Stimulated activated CD8-positive, alpha-beta memory T cell treated with anti-CD3 and anti-CD28 coated beads, Interleukin-15, amount 100 ng/mL, for 48 hours (primary cell): Measurements from ENCODE around the gene MTNR1B.

Experiments used
- DNase-seq, 2 donors: peaks; one replicate each; pipeline ENCODE4 v3.0.0-alpha.2; 2020; ENCODE audit warnings: low read depth in 2 of 2

Gene MTNR1B

DNA sequence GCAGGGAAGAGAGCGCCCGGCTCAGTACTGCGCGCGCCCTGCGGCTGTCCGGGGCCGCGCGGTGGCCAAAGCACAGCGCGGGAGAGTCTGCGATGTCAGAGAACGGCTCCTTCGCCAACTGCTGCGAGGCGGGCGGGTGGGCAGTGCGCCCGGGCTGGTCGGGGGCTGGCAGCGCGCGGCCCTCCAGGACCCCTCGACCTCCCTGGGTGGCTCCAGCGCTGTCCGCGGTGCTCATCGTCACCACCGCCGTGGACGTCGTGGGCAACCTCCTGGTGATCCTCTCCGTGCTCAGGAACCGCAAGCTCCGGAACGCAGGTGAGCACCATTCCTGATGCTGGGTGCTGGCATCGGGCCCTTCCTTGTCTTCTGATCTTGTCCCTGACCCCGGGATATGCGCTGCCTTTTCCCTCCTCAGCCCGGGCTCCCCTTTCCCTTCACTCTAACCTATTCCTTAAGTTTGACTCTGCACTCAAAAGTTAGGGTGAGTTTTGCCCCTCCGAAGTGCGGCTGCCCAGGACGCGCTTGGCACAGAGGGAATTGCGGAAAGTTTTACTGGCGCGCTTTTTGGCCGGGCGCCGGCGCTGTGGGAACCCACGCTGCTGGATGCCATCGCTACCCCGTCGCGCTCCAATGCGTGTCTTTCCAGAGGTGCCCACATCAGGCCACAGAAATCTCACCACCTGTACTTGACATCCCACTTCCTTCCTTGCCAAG is at the start of gene MTNR1B:
Gene MTNR1B (plus strand): TSS at position 18 of the 714 bp plus-strand sequence. CDS start 75 bp downstream, at position 93.
- DNase-seq = no peak

DNA sequence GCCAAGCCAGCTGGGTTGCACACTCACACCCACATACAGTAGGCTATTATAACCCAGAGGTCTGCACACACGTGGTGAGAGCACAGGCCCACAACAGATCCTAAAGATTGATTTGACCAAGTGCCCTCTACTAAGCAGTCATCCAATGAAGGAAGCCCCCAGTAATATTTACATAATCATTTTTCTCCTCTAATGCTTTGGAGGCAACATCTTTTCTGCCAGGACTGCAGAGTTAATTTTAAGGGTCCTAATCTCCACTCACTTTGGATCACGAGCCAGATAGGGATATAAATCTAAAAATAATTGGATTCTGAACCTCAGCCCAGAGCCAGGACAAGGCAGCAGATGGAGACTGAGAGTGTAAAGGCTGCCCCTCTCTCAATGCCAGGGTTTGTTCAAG is 49.1 kb upstream of the MTNR1B start:
- no peak for DNase-seq

DNA sequence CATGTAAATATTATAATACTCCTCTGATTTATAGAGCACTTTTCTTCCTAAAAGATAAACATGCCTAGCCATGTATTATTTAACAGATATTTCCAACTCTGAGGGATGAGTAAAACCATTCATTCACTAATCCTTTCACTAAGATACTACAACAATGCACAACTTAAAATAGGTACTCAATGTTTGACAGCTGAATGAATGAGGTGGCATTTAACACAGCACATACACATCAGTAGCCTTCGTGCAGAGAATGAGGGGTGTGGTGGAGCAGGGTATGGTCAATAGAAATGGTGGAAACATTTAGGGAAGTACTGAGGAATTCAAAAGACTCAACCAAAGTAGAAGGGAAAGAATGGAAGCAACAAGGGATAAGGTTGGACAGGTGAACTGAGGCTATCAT is 46.7 kb upstream of the MTNR1B start:
- DNase-seq = no peak

DNA sequence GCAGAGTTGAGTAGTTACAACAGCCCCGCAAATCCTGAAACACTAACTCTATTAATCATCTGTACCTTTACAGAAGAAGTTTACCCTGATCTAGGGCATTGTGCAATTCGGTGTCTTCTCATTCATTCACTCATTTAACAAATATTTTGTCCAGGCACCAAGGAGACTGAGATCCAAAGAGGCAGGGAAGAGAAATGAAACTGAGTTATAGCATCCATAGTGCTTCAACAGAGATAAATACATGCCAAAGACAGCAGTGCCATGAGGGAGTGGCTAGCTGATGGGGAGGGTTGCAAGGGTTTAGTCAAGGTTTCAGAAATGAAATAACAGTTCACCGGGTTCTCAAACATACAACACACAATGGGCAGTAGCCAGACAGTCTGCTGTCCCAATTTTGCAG is 40.2 kb upstream of the MTNR1B start:
- no peak for DNase-seq

DNA sequence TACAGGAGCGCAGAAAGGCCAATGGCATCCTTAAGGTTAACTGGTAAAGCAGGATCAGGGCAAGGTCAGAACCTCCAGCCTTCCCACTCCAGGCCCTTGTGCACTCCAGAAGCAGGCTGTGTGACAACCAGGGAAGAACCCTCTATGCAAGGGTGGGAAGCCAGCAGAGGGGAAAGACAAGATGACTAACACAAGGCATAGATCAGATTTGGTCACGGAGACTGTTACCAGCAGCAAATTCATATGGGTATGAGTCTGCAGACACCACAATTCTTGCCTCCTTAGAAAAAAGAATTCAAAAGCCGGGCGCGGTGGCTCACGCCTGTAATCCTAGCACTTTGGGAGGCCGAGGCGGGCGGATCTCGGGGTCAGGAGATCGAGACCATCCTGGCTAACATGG is 39.8 kb upstream of the MTNR1B start:
- DNase-seq = no peak

DNA sequence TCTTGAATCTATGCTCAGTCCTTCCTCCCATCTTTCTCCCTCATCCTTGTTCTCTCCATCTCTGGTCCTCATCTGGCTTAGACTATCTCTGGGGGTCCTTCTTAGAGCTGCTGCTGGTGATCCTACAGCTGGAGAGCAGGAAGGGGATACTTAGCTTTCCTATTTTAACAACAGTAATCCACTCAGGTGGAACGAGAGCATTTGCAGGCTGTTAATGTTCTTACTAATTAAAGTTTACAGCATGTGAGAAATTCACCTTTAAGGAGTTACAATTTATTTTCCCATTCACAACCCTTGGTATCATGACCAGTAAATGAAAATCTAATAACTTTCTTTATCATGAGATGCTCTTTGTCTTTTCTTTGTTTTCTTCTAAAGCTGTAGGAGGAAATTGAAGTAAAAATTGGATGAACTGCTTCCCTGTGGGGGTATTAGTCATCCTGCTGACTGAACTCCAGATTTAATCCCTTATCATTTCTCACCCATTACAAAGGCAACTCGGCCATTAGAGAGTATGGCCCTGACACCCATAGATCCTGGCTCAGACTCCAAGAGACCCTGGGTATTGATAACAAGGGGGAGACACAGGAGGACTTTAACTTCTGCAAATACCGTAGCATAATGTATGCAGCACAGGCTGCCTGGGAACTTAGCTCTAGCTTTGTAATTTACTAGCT is 37.6 kb upstream of the MTNR1B start:
- no peak for DNase-seq

DNA sequence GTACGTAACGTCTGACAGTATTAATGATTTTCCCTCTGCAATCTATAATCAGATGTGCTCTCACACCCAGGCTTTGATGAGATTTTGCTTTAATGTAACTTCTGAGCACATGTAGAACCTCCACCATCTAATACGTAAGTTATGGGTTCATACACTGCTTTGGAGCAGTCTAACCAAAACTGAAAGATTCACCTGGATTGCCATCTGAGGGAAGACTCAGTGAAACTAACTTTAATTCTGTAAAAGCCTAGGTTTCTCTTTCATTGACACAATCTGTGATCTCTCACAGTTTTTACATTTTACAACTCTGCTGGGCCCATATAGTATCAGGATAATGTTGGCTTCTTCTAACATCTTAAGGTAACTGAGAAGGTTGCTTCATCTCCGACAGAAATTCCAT is 30.1 kb upstream of the MTNR1B start:
- DNase-seq = no peak

DNA sequence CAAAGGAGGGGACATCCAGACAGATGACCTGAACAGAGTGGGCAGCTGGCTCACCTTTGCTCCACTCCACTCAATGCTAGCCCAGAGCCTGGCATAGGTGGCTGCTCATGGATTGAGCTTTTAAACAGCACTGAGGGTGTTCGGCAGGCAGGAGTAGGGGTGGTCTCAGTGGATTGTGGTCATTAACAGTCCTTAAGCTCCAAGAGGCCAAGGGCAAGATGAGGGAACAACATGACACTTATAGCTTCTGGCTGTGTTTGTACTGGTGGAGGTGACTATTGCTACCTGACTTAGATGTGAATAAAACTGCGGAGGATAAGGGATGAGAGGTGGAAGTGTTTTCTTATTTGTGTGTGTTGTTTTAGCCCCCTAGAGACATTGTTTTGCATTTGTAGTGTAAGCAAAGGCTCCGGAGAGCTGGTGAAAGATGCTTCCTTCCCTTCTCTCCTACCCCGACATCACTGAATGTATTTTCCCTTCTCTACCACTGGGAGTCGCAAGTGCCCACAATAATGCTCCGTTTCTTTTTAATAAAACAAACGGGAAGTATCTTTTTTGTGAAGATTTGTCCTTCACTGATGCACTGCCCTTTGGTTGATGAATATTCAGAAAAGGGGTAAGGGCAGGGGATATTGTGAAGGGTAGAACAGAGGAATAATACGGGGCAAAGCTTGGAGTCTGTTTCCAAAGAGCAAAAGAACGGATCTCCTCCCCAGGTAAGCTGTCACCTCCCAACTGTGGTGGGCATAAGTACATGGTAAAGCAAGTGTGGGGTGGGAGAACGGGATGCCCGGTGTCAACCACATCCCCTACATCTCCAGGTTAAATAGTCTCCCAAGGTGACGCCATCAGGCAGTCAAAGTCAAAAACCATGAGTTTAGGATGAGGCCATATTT is 27.5 kb upstream of the MTNR1B start:
- DNase-seq = no peak

DNA sequence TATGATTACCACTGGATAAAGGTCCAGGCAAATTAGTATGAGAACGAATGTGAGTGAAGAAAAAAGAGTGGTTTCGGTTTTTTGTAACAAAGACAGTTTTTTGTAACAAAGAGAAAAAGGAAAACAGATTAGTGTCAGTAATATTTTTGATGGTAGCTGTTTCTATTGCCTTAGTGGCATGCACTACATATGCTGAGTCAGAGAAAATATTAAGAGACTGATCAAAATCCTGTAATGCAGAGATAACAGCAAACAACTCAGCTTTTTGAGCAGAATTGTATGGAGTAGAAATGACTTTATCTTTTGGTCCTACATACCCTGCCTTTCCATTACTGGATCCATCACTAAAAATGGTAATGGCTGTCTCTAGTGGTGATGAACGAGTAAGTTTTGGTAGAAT is 22.7 kb upstream of the MTNR1B start:
- DNase-seq = no peak

DNA sequence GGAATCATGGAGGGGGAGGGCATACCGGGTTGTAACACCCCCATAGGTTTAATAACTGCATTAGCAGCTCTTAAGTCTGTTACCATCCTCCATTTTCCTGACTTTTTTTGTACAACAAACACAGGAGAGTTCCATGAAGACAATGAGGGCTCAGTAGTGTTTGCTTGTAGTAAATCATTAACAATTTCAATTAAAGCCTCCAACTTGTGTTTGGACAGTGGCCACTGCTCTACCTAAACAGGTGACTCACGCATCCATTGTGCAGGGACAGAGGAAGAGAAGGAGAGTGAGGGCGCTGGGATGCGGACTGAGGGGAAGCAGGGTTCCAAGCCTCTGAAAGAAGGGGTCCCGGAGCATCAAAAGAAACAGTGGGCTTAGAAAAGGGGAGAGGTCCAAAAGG is 21.3 kb upstream of the MTNR1B start:
- no peak for DNase-seq

DNA sequence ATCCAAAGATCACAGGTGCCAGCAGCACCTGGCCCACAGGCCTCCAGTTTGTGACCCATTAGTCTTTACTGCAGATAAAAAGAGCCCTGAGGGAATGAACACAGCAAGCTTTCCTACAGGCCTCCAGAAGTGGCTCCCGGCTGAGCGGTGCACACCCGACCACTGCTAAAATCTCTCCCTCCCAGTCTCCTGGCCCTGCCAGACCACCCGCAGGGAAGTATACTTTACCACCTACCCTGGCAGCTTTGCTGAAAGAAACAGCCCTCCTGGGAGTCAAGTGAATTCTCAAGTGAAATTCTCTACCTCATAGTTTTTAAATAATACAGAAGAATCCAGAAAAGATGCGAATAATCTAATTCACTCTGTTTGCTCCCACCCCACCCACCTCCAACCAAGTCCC is 15.4 kb upstream of the MTNR1B start:
- DNase-seq = no peak

DNA sequence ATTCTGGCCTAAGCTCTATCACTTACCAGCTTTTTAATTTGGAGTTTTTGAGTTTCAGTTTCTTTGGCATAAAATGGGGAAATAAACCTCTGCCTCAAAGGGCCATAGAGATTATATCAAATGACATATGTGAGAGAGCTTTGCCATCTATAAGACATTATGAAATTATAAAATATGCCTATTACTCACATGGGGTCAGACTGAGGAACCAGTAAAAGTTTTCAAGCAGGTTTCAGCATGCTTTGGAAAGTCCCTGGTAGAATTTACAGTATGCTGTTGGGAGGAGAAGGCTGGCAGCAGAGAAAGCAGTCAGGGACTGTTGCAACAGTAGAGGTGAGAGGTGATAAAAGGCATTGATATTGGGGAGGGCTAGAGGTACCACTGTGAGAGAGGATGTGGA is 13.6 kb upstream of the MTNR1B start:
- no peak for DNase-seq

DNA sequence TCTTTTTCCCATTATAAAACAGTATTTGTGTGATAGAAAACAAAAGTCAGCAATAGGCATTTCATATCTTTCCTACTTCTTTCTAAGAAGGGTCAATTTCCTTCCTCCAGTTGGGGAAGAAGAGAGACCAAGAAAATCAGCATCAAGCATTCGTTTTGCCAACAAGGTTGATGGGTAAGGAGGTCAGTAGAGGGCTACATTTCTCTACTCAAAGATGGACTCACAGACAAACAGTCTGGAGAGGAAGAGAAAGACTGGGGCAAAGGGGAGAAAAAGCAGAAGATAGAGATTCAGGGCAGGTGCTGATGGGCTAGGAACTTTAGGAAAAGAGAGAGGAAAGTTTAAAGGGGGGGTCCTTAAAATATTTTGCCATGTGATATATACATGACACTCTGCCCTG is 8.6 kb upstream of the MTNR1B start:
- DNase-seq = no peak

DNA sequence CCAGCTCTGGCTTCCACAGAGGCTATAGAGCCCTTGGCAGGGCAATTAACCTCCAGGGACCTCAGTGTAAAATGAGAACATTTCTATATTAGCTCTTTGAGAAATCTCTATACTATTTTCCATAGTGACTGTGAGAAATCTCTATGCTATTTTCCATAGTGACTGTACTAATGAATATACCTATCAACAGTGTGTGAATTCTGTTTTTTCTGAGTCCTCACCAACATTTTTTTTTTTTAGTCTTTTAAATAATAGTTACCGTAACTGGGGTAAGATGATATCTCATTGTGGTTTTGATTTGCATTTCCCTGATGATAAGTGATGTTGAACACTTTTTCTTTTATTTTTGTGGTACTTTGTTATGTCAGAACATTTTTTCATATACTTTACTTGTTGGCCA is 7.0 kb upstream of the MTNR1B start:
- no peak for DNase-seq

DNA sequence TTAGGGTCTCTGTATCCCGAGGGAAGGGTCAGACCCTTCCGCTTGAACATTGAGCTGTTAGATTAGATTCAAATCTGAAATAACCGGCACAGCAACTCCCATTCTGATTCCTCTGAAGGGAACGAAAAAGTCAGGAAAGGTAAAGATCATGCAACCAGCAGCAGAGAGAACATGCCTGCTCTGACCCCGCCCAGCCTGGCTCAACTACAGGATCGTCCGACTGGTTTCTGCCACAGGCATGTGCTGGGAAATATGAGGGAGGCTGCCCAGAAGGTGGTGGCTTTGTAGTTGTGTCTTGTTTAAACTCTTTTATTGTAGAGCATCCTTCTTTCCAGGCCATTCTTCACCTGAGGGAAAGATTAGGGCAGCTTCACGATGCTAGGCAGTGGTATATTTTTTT is 5.0 kb upstream of the MTNR1B start:
- DNase-seq = no peak

DNA sequence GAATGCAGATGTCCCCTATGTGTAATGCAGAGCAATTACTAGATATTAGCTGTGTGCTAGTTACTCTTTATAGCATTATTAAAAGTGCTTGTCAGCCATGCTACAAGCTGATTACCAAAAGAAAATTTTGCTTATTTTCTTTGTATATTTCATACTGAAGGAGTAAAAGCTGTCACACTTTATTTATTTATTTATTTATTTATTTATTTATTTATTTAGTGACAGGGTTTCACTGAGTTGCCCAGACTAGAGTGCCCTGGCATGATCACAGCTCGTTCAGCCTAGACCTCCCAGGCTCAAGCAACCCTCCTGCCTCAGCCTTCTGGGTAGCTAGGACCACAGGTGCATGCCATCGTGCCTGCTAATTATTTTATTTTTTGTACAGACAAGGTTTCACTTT is 4.3 kb upstream of the MTNR1B start:
- no peak for DNase-seq

DNA sequence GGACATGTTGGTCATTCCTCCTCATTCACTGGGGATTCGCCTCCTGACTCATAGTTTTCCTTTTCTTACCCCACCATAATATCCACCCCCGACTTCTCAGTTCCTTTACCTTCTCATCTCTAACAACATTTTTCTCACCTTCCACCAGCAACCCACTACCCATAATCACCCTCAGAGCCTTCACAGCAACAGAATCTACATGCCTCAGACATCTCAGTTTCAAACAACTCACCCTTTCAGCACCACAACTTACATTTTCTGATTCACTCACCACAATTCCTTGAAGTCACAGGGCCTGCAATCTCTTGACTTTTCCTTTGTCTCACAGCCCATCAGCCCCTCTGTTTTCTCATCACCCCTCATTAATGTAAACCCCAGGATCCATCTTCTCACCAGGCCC is 2.3 kb upstream of the MTNR1B start:
- no peak for DNase-seq

DNA sequence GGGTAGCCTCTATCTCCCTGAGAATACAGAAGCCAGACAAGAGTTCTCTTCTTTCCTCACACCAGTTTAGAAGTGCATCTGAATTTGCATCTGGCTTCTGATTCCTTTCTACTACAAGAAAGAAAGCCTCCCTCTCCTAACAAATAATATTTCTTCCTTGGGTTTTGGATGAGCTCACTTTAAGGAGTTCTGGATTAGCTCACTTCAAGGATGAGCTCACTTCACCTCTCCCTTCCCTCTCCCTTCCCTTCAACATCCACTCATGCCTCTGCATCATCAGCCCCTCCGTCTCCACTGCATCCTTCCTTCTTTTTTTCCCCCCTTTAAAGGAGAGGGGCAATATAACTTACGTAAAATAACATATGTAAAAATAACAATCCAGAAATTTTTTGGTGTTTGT is 1.6 kb upstream of the MTNR1B start:
- no peak for DNase-seq

DNA sequence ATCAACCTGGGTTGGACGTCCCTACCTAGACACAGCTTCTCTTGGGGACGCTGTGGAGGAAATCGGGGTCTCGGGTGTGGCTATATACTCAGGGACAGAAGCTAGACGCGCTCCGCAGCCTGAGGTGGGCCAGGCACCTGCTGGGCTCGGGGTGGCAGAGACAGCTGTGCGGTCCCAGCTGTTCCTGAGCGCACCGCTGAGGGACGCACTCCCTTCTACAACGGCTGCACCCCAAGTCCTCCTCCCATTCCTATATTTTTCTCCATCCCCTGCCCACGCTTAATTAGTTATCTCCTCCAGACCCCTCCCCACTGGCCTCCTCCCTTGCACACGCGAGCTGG is 188 bp upstream of the MTNR1B start:
- DNase-seq = no peak

DNA sequence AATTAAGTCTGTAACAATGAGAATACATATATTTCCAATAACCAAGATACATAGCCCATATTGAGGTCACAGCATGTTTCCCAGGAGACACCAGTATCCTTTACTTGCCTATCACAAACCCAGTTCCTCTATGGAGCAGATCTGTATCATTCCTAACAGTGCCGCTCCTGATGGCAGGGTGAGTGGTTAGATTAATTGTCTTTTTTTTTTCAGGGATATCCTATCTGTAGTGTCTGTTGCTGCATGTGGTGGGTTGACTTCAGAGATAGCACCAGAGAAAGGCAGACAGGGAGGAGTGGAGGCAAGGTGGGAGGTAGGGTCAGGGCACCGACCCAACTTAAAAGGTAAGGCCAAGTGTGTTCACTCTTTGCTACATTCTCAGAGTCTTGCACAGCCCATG is 2.8 kb downstream of the MTNR1B start:
- no peak for DNase-seq

DNA sequence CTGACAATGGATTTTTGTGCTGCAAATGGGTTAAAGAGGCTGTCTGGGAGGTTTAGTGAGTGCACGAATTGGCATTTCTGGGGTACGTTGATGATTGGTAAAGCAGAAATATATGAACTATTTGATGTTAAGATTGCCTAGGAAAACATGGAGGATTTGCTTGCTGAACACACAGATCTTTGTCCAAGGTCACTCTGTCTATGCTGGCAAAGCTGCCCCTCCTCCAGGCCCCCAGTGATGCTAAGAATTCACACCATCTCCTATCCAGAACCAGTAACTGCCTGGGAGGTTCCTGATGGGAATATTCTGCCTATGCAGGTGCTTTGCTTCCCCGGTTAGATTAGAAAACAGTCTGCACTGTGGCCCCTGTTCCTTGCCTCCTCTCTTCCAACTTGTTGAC is 5.8 kb downstream of the MTNR1B start:
- no peak for DNase-seq

DNA sequence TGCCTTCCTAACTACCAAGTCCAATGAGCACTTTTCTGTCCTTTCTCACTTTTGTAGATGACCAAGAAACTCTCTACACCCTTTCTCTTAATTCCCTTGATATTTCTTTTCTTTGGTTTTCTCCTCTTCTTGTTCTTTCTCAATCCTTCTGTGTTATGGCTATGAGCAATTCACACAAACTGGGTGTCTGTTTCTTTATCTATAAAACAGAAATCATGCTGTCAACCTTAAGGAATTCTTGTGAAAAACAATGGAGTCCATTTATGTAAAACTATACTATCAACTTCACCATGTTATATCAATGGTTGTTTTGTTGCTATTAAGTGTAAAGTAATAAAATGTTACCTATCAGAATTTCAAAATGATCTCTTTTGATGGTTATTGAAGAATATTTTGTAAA is 7.2 kb downstream of the MTNR1B start:
- no peak for DNase-seq

DNA sequence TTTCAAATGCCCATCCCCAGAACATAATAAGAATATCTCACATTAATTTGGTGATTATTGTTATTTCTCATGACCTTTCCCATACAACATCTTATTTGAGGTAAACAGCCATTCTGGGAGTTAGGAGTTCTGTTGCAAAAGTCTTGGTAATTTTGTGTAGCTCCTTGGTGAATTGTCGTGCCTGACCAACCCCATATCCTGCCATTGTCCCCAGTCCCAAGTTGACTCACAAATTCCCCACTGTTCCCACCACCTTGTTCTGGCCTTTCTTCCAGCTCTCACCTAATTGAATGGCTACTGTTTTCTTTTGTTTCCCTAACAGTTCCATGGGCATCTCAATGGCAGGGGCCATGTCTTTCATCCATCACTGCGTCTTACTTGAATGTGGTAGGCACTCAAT is 8.0 kb downstream of the MTNR1B start:
- DNase-seq = no peak
